Psoas muscle (tissue), 8 donors: ENCODE measurements around the gene PLXDC2. TPM values are rescaled to one million over a fixed set of nuclear protein-coding genes. Genes with fewer than 3 reads are reported as not detected.

Experiments used
- ATAC-seq, 4 donors: fragments of 200-7000 bp; cut with Tn5 transposase; one replicate each; pipeline ENCODE4 v1.9.1; 2020; ENCODE audit warnings: moderate library complexity in 3 of 4, mild to moderate bottlenecking in 2 of 4
- DNase-seq, 2 donors: peaks; one replicate each; pipeline ENCODE4 v3.0.0-alpha.2; 2020
- H3K27ac ChIP-seq: fragments of 200-600 bp; one replicate; pipeline ENCODE4 v1.8.0; 2022
- H3K27me3 ChIP-seq, 3 donors: fragments of 200-600 bp in 1 of 3; one replicate each; pipeline versions ENCODE4 v1.6.1 to v1.8.0; 2013 to 2022; ENCODE audit warnings: low read length in 2 of 3, mild to moderate bottlenecking in 2 of 3, moderate library complexity in 1 of 3; ENCODE audit not compliant: insufficient read depth in 3 of 3
- H3K36me3 ChIP-seq, 2 donors: fragments of 200-600 bp in 1 of 2; one replicate each; pipeline versions ENCODE4 v1.6.1 to v1.8.0; 2013 to 2022; ENCODE audit warnings: low read depth in 1 of 2, mild to moderate bottlenecking in 1 of 2, moderate library complexity in 1 of 2; ENCODE audit not compliant: insufficient read depth in 1 of 2
- H3K4me1 ChIP-seq: fragments of 200-600 bp; one replicate; pipeline ENCODE4 v1.8.0; 2022
- H3K4me3 ChIP-seq: fragments of 200-600 bp; one replicate; pipeline ENCODE4 v1.8.0; 2022; ENCODE audit warnings: mild to moderate bottlenecking
- H3K9me3 ChIP-seq: fragments of 200-600 bp; one replicate; pipeline ENCODE4 v1.8.0; 2022
- CTCF ChIP-seq: fragments of 200-600 bp; IDR thresholded peaks from one replicate; pipeline ENCODE4 v1.8.0; 2022; ENCODE audit warnings: antibody characterized with exemption
- WGBS, 3 donors: extraction: QIAGEN DNeasy Blood & Tissue Kit; methylation state at CpG; one replicate each; pipeline versions ENCODE4 v1.1.6 to v1.1.7; 2013; 5-methylcytosine and 5-hydroxymethylcytosine counted together
- intact Hi-C, 2 donors: fragments of 100-400 bp; cut with DNase I; formaldehyde crosslinking; loops; one replicate each; pipeline versions ENCODE4 v1.11.0 to v1.14.2; 2022
- polyA plus RNA-seq, 3 donors: library from polyadenylated mRNA; stranded (reverse); fragments of 200-250 nt; gene quantifications; one replicate each; pipeline ENCODE4 v1.2.3, GENCODE V29; 2013
- total RNA-seq, 4 donors: library from RNA; stranded (reverse); fragmentation: NEBNext Ultra II Directional in 2 of 4; extraction: Animal tissue kit (Norgen Biotek cat#: 25700) in 2 of 4; gene quantifications; one replicate each; pipeline versions ENCODE4 v1.2.1 to v1.2.4, GENCODE V29; 2021 to 2023
- donor health status: healthy with polysubstance abuse.
- donor health status: DM: no; HTN: no; CAD: no; lungs with moderate emphysema.
- donor health status: Bipolar disorder and iron deficiency.
- donor health status: healthy.
- donor health status: DM: yes; HTN: yes; CAD: no.
- donor health status: DM: no; HTN: no; CAD: no.
- donor health status: DM: no; HTN: no; CAD: no.
- donor health status: DM: yes; HTN: yes; CAD: no.

PLXDC2 gene
- total and polyA plus RNA-seq, 7 donors, result 2.3 to 21.4 (median 9.2) TPM

- TF ChIP-seq CTCF, result no peak
- no peaks in the 10 kb centered on the region for H3K36me3 ChIP-seq
- no peaks in the 10 kb centered on the region for H3K9me3 ChIP-seq
Observed at GRCh38 chr10:19913987-19914386, 97.8 kb downstream of the PLXDC2 start.

GRCh38 chr10:19915125-19915524 is 98.9 kb downstream of the PLXDC2 start:
- ATAC-seq (no peak), DNase-seq (no peak)
- intact Hi-C loops, result no loop called here
- TF ChIP-seq CTCF, result no peak
- H3K36me3 ChIP-seq, result no peaks in the 10 kb centered on the region
- H3K4me3 ChIP-seq, result no peak overlapping the region
- no peaks in the 10 kb centered on the region for H3K27me3 ChIP-seq
- peaks cover 13% of the 10 kb centered on the region for H3K4me1 ChIP-seq
- H3K27ac ChIP-seq, result no peak overlapping the region
- no peaks in the 10 kb centered on the region for H3K9me3 ChIP-seq

More at GRCh38 chr10:19913987-19914386, 97.8 kb downstream of the PLXDC2 start:
- intact Hi-C loops, result no loop called here
- Histone ChIP-seq H3K27me3 (no peaks in the 10 kb centered on the region), H3K27ac (no peak overlapping the region), H3K4me1 (peaks cover 6% of the 10 kb centered on the region), H3K4me3 (no peak overlapping the region)
- DNase-seq (no peak), ATAC-seq (no peak)

- WGBS, 3 donors, result 92 to 97% (median 93%) methylated on average over 3 of the region's 3 CpGs
- ATAC-seq (no peak), DNase-seq (no peak)
- no peak for TF ChIP-seq CTCF
- no peak overlapping the region for H3K27ac ChIP-seq
- no peaks in the 10 kb centered on the region for H3K27me3 ChIP-seq
- intact Hi-C loops, result no loop called here
- H3K36me3 ChIP-seq, result no peaks in the 10 kb centered on the region
- H3K9me3 ChIP-seq, result no peaks in the 10 kb centered on the region
- peaks cover 13% of the 10 kb centered on the region for H3K4me1 ChIP-seq
- no peak overlapping the region for H3K4me3 ChIP-seq
Observed at GRCh38 chr10:19915816-19916215, 99.6 kb downstream of the PLXDC2 start.

DNA sequence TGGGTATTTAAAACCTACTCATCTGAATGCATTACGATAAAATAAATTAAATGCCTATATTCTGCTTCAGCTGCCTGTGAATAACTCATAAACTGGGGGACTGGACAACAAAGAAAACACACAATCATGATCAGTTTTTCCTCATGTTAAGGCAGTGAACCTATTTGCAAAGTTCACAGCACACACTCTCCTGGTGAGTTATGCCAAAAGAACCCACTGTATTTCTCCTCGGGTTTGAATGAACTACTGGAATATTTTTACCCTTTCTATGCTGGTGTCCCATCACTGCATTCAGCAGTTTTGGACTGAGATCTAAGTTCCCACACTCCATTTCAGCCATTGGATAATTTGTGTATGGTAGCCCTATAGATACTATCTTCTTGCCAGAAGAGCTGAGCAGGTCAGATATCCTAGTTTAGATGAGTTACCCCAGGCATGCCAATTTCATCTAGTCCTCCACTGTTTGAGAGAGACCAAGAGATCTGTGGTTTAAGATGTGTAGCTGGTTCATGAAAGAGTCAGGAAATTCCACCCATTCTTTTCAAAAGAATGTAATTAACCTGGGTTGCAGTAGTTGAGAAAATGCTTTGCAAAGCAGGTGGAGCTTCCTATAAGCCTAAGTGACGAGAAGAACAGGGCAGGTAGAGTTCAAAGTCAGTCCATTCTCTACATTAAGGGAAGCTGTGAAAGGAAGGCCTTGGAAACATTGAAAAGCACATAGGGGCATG is 101.7 kb downstream of the PLXDC2 start:
- Histone ChIP-seq H3K4me3 (no peak overlapping the region), H3K27ac (no peak overlapping the region), H3K27me3 (no peaks in the 10 kb centered on the region), H3K9me3 (no peaks in the 10 kb centered on the region), H3K4me1 (peaks cover 18% of the 10 kb centered on the region), H3K36me3 (no peaks in the 10 kb centered on the region)
- no peak for TF ChIP-seq CTCF
- 59 to 61% (median 61%) methylated on average over 3 of the region's 3 CpGs for WGBS, 3 donors
- DNase-seq, result no peak
- no peak for ATAC-seq
- intact Hi-C loops, result no loop called here

- peaks cover 19% of the 10 kb centered on the region for H3K4me1 ChIP-seq
- no peak for TF ChIP-seq CTCF
- ATAC-seq, result no peak
Observed at GRCh38 chr10:19918794-19919193, 102.6 kb downstream of the PLXDC2 start.

More at GRCh38 chr10:19918794-19919193, 102.6 kb downstream of the PLXDC2 start:
- no peak for DNase-seq
- no peaks in the 10 kb centered on the region for H3K36me3 ChIP-seq
- intact Hi-C loops, result no loop called here
- WGBS, 3 donors, result 72 to 80% (median 73%) methylated on average over 4 of the region's 4 CpGs
- no peaks in the 10 kb centered on the region for H3K27me3 ChIP-seq
- H3K27ac ChIP-seq, result no peak overlapping the region
- no peaks in the 10 kb centered on the region for H3K9me3 ChIP-seq
- no peak overlapping the region for H3K4me3 ChIP-seq
